Measurements from ENCODE around the gene NAT8L. TPM values are rescaled to one million over a fixed set of nuclear protein-coding genes. Genes with fewer than 3 reads are reported as not detected.

The NAT8L gene
- total RNA-seq, 1 experiment from 2014 or later: 16.6 TPM

DNA sequence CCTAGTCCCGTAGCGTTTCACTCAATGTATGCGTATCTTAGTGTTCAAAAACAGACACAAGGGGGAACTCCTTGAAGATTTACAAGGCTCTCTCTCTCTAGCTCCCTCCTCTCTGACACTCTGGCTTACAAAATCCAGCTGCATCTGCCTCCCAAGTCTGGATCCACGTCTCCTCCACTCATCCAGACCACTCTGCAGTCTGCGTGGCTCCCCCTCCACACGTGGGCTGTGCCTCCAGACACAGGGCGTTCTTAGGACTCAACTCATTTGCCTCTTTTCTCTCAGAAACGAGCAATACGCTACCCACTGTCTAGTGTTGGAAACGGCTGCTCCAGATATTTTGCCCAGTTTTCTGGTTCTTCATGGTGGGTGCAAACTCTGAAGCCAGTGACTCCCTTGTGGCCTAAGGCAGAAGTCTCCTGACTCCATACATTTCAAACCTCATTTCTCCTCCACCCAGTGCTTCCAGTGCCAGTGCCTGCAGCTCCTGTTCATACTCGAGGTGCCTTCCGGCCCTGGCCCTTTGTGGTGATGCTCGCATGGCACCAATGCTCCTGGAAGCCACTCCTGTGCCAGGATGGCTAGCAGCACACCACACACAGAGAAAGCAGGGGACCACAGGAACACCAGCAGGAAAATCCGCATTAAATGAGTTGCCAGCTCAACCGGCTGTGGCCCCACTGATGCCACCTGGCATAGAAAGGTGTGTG, 24.1 kb downstream of the NAT8L start:
- ATAC-seq (no peak), DNase-seq (ENCODE audit: low read depth, low spot score) (no peak)
- ChIA-PET POLR2A (no interaction called here), CTCF (no interaction called here)
- in situ Hi-C loops (cut with HindIII; ENCODE audit: low pct_unique_long_range_greater_than_20kb, low sequenced_read_pairs) (no loop called here), intact Hi-C loops (cut with micrococcal nuclease; ENCODE audit: unreplicated experiment) (no loop called here)
- H3K9me3 ChIP-seq (ENCODE audit: control insufficient read depth, insufficient read depth, low read depth, low read length): no peaks in the 10 kb centered on the region
- BruUV-seq (replicated peaks): no TSS peak
- no peak for TF ChIP-seq TCF7L2 (IDR thresholded peaks at IDR 0.05; ENCODE audit: low read depth, low read length)
- no peak for TF ChIP-seq POLR2AphosphoS5 (IDR thresholded peaks at IDR 0.05; ENCODE audit: low read depth, low read length)
- TF ChIP-seq, protein P1, sequence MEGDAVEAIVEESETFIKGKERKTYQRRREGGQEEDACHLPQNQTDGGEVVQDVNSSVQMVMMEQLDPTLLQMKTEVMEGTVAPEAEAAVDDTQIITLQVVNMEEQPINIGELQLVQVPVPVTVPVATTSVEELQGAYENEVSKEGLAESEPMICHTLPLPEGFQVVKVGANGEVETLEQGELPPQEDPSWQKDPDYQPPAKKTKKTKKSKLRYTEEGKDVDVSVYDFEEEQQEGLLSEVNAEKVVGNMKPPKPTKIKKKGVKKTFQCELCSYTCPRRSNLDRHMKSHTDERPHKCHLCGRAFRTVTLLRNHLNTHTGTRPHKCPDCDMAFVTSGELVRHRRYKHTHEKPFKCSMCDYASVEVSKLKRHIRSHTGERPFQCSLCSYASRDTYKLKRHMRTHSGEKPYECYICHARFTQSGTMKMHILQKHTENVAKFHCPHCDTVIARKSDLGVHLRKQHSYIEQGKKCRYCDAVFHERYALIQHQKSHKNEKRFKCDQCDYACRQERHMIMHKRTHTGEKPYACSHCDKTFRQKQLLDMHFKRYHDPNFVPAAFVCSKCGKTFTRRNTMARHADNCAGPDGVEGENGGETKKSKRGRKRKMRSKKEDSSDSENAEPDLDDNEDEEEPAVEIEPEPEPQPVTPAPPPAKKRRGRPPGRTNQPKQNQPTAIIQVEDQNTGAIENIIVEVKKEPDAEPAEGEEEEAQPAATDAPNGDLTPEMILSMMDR (IDR thresholded peaks at IDR 0.05): no peak
- TF ChIP-seq SIN3A (IDR thresholded peaks at IDR 0.05; ENCODE audit: borderline replicate concordance, insufficient read depth, low read depth, low read length): no peak
- TF ChIP-seq, protein P2, sequence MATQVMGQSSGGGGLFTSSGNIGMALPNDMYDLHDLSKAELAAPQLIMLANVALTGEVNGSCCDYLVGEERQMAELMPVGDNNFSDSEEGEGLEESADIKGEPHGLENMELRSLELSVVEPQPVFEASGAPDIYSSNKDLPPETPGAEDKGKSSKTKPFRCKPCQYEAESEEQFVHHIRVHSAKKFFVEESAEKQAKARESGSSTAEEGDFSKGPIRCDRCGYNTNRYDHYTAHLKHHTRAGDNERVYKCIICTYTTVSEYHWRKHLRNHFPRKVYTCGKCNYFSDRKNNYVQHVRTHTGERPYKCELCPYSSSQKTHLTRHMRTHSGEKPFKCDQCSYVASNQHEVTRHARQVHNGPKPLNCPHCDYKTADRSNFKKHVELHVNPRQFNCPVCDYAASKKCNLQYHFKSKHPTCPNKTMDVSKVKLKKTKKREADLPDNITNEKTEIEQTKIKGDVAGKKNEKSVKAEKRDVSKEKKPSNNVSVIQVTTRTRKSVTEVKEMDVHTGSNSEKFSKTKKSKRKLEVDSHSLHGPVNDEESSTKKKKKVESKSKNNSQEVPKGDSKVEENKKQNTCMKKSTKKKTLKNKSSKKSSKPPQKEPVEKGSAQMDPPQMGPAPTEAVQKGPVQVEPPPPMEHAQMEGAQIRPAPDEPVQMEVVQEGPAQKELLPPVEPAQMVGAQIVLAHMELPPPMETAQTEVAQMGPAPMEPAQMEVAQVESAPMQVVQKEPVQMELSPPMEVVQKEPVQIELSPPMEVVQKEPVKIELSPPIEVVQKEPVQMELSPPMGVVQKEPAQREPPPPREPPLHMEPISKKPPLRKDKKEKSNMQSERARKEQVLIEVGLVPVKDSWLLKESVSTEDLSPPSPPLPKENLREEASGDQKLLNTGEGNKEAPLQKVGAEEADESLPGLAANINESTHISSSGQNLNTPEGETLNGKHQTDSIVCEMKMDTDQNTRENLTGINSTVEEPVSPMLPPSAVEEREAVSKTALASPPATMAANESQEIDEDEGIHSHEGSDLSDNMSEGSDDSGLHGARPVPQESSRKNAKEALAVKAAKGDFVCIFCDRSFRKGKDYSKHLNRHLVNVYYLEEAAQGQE (IDR thresholded peaks at IDR 0.05; ENCODE audit: insufficient read depth in 1 of 2, low read depth in 2 of 2, low read length in 1 of 2): no peak
- H3K4me1 ChIP-seq (ENCODE audit: control insufficient read depth, insufficient read depth, low read length): no peaks in the 10 kb centered on the region
- no peaks in the 10 kb centered on the region for H3K36me3 ChIP-seq (ENCODE audit: control insufficient read depth, insufficient read depth, low read length)
- H3K27ac ChIP-seq (ENCODE audit: low read length): no peak overlapping the region
- no peak overlapping the region for H3K4me3 ChIP-seq (ENCODE audit: low read depth in 2 of 2, low read length in 2 of 2)
- no peaks in the 10 kb centered on the region for H3K27me3 ChIP-seq (ENCODE audit: control insufficient read depth, insufficient read depth, low read length)

DNA sequence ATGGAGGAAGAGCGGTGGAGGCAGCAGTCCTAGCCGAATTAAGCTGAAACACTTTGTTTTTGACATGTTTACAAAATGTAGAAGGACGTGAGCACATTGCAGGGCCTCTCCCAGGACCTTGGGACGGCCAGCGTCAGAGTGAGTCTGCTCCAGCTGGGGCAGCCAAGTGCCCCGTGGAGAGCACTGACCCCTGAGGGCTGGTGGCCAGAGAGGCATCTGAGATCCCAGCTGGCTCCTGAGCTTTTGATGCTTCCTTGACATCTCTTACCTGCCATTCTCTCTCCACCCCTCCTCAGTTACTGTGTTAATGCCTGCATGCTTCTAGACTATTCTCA, 24.7 kb downstream of the NAT8L start:
- H3K4me3 ChIP-seq (ENCODE audit: low read depth in 2 of 2, low read length in 2 of 2): no peak overlapping the region
- ChIA-PET CTCF (no interaction called here), POLR2A (no interaction called here)
- no peaks in the 10 kb centered on the region for H3K36me3 ChIP-seq (ENCODE audit: control insufficient read depth, insufficient read depth, low read length)
- DNase-seq (ENCODE audit: low read depth, low spot score): no peak
- no TSS peak for BruUV-seq (replicated peaks)
- no peak for ATAC-seq
- H3K4me1 ChIP-seq (ENCODE audit: control insufficient read depth, insufficient read depth, low read length): no peaks in the 10 kb centered on the region
- no peaks in the 10 kb centered on the region for H3K27me3 ChIP-seq (ENCODE audit: control insufficient read depth, insufficient read depth, low read length)
- H3K27ac ChIP-seq (ENCODE audit: low read length): no peak overlapping the region
- no peak for TF ChIP-seq POLR2AphosphoS5 (IDR thresholded peaks at IDR 0.05; ENCODE audit: low read depth, low read length)
- TF ChIP-seq SIN3A (IDR thresholded peaks at IDR 0.05; ENCODE audit: borderline replicate concordance, insufficient read depth, low read depth, low read length): no peak
- TF ChIP-seq, protein P2 (IDR thresholded peaks at IDR 0.05; ENCODE audit: insufficient read depth in 1 of 2, low read depth in 2 of 2, low read length in 1 of 2): no peak
- no peak for TF ChIP-seq TCF7L2 (IDR thresholded peaks at IDR 0.05; ENCODE audit: low read depth, low read length)
- TF ChIP-seq, protein P1 (IDR thresholded peaks at IDR 0.05): no peak
- no peaks in the 10 kb centered on the region for H3K9me3 ChIP-seq (ENCODE audit: control insufficient read depth, insufficient read depth, low read depth, low read length)
- in situ Hi-C loops (cut with HindIII; ENCODE audit: low pct_unique_long_range_greater_than_20kb, low sequenced_read_pairs): no loop called here
- intact Hi-C loops (cut with micrococcal nuclease; ENCODE audit: unreplicated experiment): no loop called here

Measured in Panc1 (cell line).